Measurements from ENCODE around the gene HSPB7.
"Not testable (repeated sequence)": the region's sequence is repeated elsewhere in the genome, so short reads cannot be mapped to it uniquely, and the experiment has no call there.

The HSPB7 gene

DNA sequence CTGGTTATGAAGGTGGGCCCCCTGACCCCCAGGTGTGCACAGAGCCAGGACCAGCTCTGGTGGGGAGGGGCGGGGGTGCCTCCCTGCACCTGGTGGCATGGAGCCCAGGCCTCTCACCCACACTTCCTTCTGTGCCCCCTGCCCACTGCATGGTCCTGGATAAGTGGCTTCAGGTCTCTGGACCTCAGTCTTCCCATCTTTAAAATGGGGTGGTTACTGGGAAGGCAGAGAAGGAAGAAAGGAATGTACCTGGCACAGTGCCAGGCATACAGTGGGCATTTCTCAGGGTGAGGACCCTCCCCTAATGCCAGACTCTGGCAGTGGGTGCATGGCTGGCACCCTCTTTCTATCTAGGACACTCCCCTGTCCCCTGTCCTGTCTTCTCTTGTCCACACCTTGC is 11.4 kb upstream of the HSPB7 start:
- peaks cover 3% of the 10 kb centered on the region; the same call in 1 of the 2 replicates for H3K4me1 ChIP-seq
- TF ChIP-seq CTCF (IDR thresholded peaks at IDR 0.05; ENCODE audit: low read depth, low read length) = no peak
- no peaks in the 10 kb centered on the region for H3K36me3 ChIP-seq
- H3K9me3 ChIP-seq = no peaks in the 10 kb centered on the region
- no peak for DNase-seq
- H3K4me3 ChIP-seq (ENCODE audit: low read depth, low read length) = no peak overlapping the region
- H3K27me3 ChIP-seq = no peaks in the 10 kb centered on the region

GRCh38 chr1:16029003-16029268 is 11.1 kb upstream of the HSPB7 start:
- not testable (repeated sequence) for H3K4me3 ChIP-seq (ENCODE audit: low read depth, low read length); H3K9me3 ChIP-seq; H3K27me3 ChIP-seq; H3K36me3 ChIP-seq; DNase-seq; H3K4me1 ChIP-seq

GRCh38 chr1:16028237-16029002 is 10.6 kb upstream of the HSPB7 start:
- H3K9me3 ChIP-seq = no peaks in the 10 kb centered on the region
- no peak for TF ChIP-seq CTCF (IDR thresholded peaks at IDR 0.05; ENCODE audit: low read depth, low read length)
- DNase-seq = no peak
- no peaks in the 10 kb centered on the region for H3K27me3 ChIP-seq
- peaks cover 3% of the 10 kb centered on the region; the same call in 1 of the 2 replicates for H3K4me1 ChIP-seq
- H3K36me3 ChIP-seq = no peaks in the 10 kb centered on the region
- no peak overlapping the region for H3K4me3 ChIP-seq (ENCODE audit: low read depth, low read length)

- TF ChIP-seq CTCF (IDR thresholded peaks at IDR 0.05; ENCODE audit: low read depth, low read length) = no peak
- H3K9me3 ChIP-seq = no peaks in the 10 kb centered on the region
- no peaks in the 10 kb centered on the region for H3K36me3 ChIP-seq
- H3K4me1 ChIP-seq = no peaks in the 10 kb centered on the region
- DNase-seq = peak; percentile 69
- H3K4me3 ChIP-seq (ENCODE audit: low read depth, low read length) = no peak overlapping the region
- H3K27me3 ChIP-seq = no peaks in the 10 kb centered on the region
Measured at GRCh38 chr1:16026723-16027484, 9.1 kb upstream of the HSPB7 start.

DNA sequence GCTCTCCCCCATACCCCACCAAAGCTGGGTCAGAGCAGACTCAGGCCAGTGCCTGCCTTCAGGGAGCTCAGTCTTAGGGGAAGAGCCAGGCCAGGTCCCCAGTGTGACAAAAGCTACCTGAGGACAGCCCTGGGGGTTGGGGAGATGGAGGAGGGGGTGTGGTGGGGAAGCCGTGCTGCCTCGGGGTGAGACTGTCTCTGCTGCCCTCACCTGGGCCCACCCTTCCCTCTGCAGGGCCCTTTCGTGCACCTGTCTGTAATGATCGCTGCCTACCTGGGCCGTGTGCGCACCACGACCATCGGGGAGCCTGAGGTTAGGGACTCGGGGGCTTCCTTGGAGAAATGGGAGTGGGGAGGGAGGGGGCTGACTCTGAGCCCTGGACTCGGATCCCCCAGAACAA is 8.5 kb upstream of the HSPB7 start:
- DNase-seq; H3K27me3 ChIP-seq; H3K4me3 ChIP-seq (ENCODE audit: low read depth, low read length); H3K9me3 ChIP-seq; H3K36me3 ChIP-seq; H3K4me1 ChIP-seq: not testable (repeated sequence)

- DNase-seq = no peak
- Histone ChIP-seq H3K9me3 (no peaks in the 10 kb centered on the region), H3K4me1 (peaks cover 13% of the 10 kb centered on the region; the same call in 1 of the 2 replicates), H3K4me3 (ENCODE audit: low read depth, low read length) (no peak overlapping the region), H3K27me3 (no peaks in the 10 kb centered on the region), H3K36me3 (no peaks in the 10 kb centered on the region)
- TF ChIP-seq CTCF (IDR thresholded peaks at IDR 0.05; ENCODE audit: low read depth, low read length) = no peak
Measured at GRCh38 chr1:16023050-16023653, 5.3 kb upstream of the HSPB7 start.

DNA sequence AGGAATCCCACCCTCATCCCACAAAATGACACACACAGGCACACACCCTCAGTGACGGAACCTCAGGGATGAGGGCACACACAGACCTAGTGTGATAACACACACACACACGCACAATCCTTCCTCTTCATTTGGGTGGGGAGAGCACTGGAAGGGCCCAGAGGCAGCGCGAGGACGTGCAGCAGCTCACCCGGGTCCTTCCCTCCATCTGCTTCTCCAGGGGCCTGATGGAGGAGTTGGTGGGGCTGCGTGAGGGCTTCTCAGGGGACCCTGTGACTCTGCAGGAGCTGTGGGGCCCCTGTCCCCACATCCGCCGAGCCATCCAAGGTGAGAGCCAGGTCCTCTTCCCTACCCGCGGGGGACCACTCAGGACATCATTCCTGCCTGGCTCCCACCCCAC is 4.5 kb upstream of the HSPB7 start:
- peaks cover 21% of the 10 kb centered on the region for H3K4me1 ChIP-seq
- H3K9me3 ChIP-seq = no peaks in the 10 kb centered on the region
- H3K27me3 ChIP-seq = no peaks in the 10 kb centered on the region
- H3K36me3 ChIP-seq = no peaks in the 10 kb centered on the region
- no peak overlapping the region for H3K4me3 ChIP-seq (ENCODE audit: low read depth, low read length)
- TF ChIP-seq CTCF (IDR thresholded peaks at IDR 0.05; ENCODE audit: low read depth, low read length) = no peak
- no peak for DNase-seq

Measured in BE2C (cell line).